K562 (cell line): ENCODE data around the gene GALNT12. TPM values are rescaled to one million over a fixed set of nuclear protein-coding genes. Genes with fewer than 3 reads are reported as not detected.
A peak's percentile ranks its signal among the peaks of the same experiment; 100 is the strongest.

Source experiments
- ATAC-seq: fragments of 200-7000 bp; cut with Tn5 transposase; 3 replicates; pipeline ENCODE4 v1.9.1; 2020; ENCODE audit warnings: moderate library complexity
- BruUV-seq: library from RNA; stranded (reverse); fragments of 400-500 nt; replicated peaks from 2 replicates; lab custom pipeline; 2021; lab: Mats Ljungman, UMichigan
- CTCF ChIA-PET: fragments of 300-600 bp; formaldehyde crosslinking; extraction: SDS; loops from one replicate; lab custom pipeline; 2021; ENCODE audit warnings: low intra/inter-chr PET ratio; lab: Yijun Ruan, JAX
- POLR2A ChIA-PET: fragments of 300-600, 350-650 bp; sonication (Branson Sonifier 250); formaldehyde crosslinking; extraction: SDS; loops from one replicate; lab custom pipeline; 2021; ENCODE audit warnings: antibody characterized with exemption, inconsistent platforms; lab: Yijun Ruan, JAX
- DNase-seq, 4 experiments: peaks; one replicate each; pipeline versions ENCODE4 v3.0.0 to v3.0.0-alpha.2; 2011 to 2018; ENCODE audit warnings: low spot score in 3 of 4, mixed read lengths in 3 of 4; ENCODE audit errors: extremely low read depth in 1 of 4
- FAIRE-seq: peaks from 2 replicates; lab custom pipeline; 2011; peaks lifted over from hg19 to GRCh38; lab: Jason Lieb, UNC
- H2AFZ ChIP-seq: 2 replicates; pipeline ENCODE4 v1.6.0; 2011; ENCODE audit warnings: low read depth, low read length, control low read depth, inconsistent platforms
- H3K27ac ChIP-seq: fragments of 200-600 bp; 3 replicates; pipeline ENCODE4 v1.8.0; 2011; ENCODE audit warnings: low read depth, mild to moderate bottlenecking, control low read depth, inconsistent platforms, low read length, moderate library complexity, mixed read lengths; ENCODE audit errors: extremely low read depth
- H3K27me3 ChIP-seq, 2 experiments: fragments of 300-600 bp in 1 of 2; 2 replicates in 1 of 2; 3 replicates in 1 of 2; pipeline versions ENCODE4 v1.6.0 to v1.8.0; 2011; ENCODE audit warnings: inconsistent platforms in 2 of 2, low read length in 2 of 2, mild to moderate bottlenecking in 1 of 2, mixed read lengths in 1 of 2, moderate library complexity in 1 of 2; ENCODE audit not compliant: control insufficient read depth in 2 of 2, insufficient read depth in 2 of 2
- H3K36me3 ChIP-seq: fragments of 300-600 bp; 3 replicates; pipeline ENCODE4 v1.8.0; 2011; ENCODE audit warnings: mild to moderate bottlenecking, low read length, inconsistent platforms; ENCODE audit not compliant: control insufficient read depth, insufficient read depth
- H3K4me1 ChIP-seq, 2 experiments: fragments of 200-600 bp in 1 of 2; replicated peaks in 1 of 2; 2 replicates in 1 of 2; 3 replicates in 1 of 2; pipeline versions ENCODE4 v1.5.1 to v1.8.0; 2011; ENCODE audit warnings: inconsistent platforms in 2 of 2, low read length in 2 of 2, mild to moderate bottlenecking in 1 of 2, mixed read lengths in 1 of 2, moderate library complexity in 1 of 2; ENCODE audit not compliant: control insufficient read depth in 2 of 2, insufficient read depth in 2 of 2
- H3K4me2 ChIP-seq: 2 replicates; pipeline ENCODE4 v1.6.1; 2011; ENCODE audit warnings: low read length, control low read depth, inconsistent platforms, mixed read lengths; ENCODE audit not compliant: insufficient read depth
- H3K4me3 ChIP-seq: fragments of 200-600 bp; sonication (generic), shearing (Covaris generic); 2 replicates; pipeline ENCODE4 v1.5.1; 2016; ENCODE audit warnings: control low read depth, inconsistent platforms
- H3K79me2 ChIP-seq: fragments of 200-600 bp; 3 replicates; pipeline ENCODE4 v1.8.0; 2011; ENCODE audit warnings: low read length, inconsistent platforms; ENCODE audit not compliant: control insufficient read depth, insufficient read depth
- H3K9ac ChIP-seq, 2 experiments: 2 replicates each; pipeline versions ENCODE4 v1.6.0 to v1.6.1; 2011; ENCODE audit warnings: low read depth in 2 of 2, low read length in 2 of 2, control low read depth in 1 of 2, inconsistent platforms in 1 of 2, mild to moderate bottlenecking in 1 of 2, mixed read lengths in 1 of 2; ENCODE audit not compliant: insufficient read depth in 1 of 2
- H3K9me1 ChIP-seq: one replicate; pipeline ENCODE4 v1.6.0; 2011; ENCODE audit warnings: inconsistent platforms, mild to moderate bottlenecking, low read length, moderate library complexity; ENCODE audit not compliant: control insufficient read depth, insufficient read depth
- H3K9me3 ChIP-seq: replicated peaks from 2 replicates; pipeline ENCODE4 v1.5.1; 2011; ENCODE audit warnings: low read depth, low read length, inconsistent platforms; ENCODE audit not compliant: control insufficient read depth, insufficient read depth
- H4K20me1 ChIP-seq: replicated peaks from 2 replicates; pipeline ENCODE4 v1.6.1; 2011; ENCODE audit warnings: low read length, inconsistent platforms, mixed read lengths; ENCODE audit not compliant: control insufficient read depth, insufficient read depth
- CTBP1 ChIP-seq: fragments of 450-650 bp; IDR thresholded peaks from 2 replicates; pipeline ENCODE4 v1.6.1; 2016; ENCODE audit warnings: borderline replicate concordance
- HES1 ChIP-seq: fragments of 450-650 bp; IDR thresholded peaks from 2 replicates; pipeline ENCODE4 v1.6.1; 2016; ENCODE audit warnings: low read depth, mild to moderate bottlenecking, moderate library complexity
- KDM1A ChIP-seq, 2 experiments: fragments of 450-650 bp; IDR thresholded peaks; 2 replicates each; pipeline ENCODE4 v1.6.1; 2016; ENCODE audit warnings: mild to moderate bottlenecking in 2 of 2
- NFIC ChIP-seq: fragments of 450-650 bp; IDR thresholded peaks from 2 replicates; pipeline ENCODE4 v1.6.1; 2017; ENCODE audit warnings: mild to moderate bottlenecking, inconsistent platforms
- RNF219 ChIP-seq: fragments of 250-450 bp; sonication (Bioruptor Pico); IDR thresholded peaks from 2 replicates; pipeline ENCODE4 v1.5.0; 2022; ENCODE audit warnings: mild to moderate bottlenecking
- TBP ChIP-seq: optimal IDR thresholded peaks from 2 replicates; pipeline ENCODE3; 2011; ENCODE audit warnings: low read depth, low read length, improper control_type of control experiment
- ZNF23 ChIP-seq: fragments of 250-450 bp; sonication (Bioruptor Pico); IDR thresholded peaks from 2 replicates; pipeline ENCODE4 v1.4.0; 2020; ENCODE audit warnings: mild to moderate bottlenecking
- WGBS: fragments of 100-300 bp; shearing (Covaris generic); methylation state at CpG from one replicate; pipeline ENCODE4 v1.1.6; 2016; ENCODE audit warnings: low coverage, mixed read lengths; ENCODE audit not compliant: insufficient coverage; ENCODE audit errors: missing lambda C conversion rate; 5-methylcytosine and 5-hydroxymethylcytosine counted together
- in situ Hi-C: fragments of 300-500 bp; cut with MboI; formaldehyde crosslinking; loops from 4 replicates; pipeline ENCODE4 v1.15.0; 2018; ENCODE audit warnings: inconsistent platforms, mixed read lengths
- intact Hi-C: fragments of 100-400 bp; cut with micrococcal nuclease; formaldehyde crosslinking; loops from 2 replicates; pipeline ENCODE4 v1.14.2; 2022
- polyA plus RNA-seq, 8 experiments: library from polyadenylated mRNA; depleted of rRNA in 4 of 8; stranded (reverse) in 5 of 8; unstranded in 3 of 8; fragments of >200 nt; fragmentation: Nextera tagmentation in 2 of 8; fragmentation: Illumina TruSeq in 1 of 8; extraction: Ambion mirVana in 2 of 8; extraction: Trizol in 1 of 8; gene quantifications; 2 replicates each; pipeline versions ENCODE4 v1.2.1 to v1.2.3, GENCODE V29; 2011 to 2014; ENCODE audit warnings: inconsistent platforms in 1 of 8, missing spikeins in 1 of 8
- total RNA-seq, 7 experiments: library from RNA; depleted of rRNA in 6 of 7; stranded (reverse); fragments of >200 nt in 6 of 7; fragmentation: Illumina TruSeq in 2 of 7; extraction: Trizol in 2 of 7; gene quantifications; 2 replicates each; pipeline versions ENCODE4 v1.2.1 to v1.2.3, GENCODE V29; 2011 to 2021; ENCODE audit warnings: low replicate concordance in 1 of 7

Gene GALNT12
- total and polyA plus RNA-seq, 9 of the 15 experiments (the other 6 are each of a cell fraction or from before 2014, with no cell fraction given) = 29.7 to 82.9 (median 44.2) TPM

- no peak overlapping the region for H3K27ac ChIP-seq
- ATAC-seq (no peak), FAIRE-seq (no peak), DNase-seq (no peak)
- no peak overlapping the region for H3K4me2 ChIP-seq
- 50% methylated on average over 2 of the region's 3 CpGs for WGBS
- TF ChIP-seq NFIC = peak; percentile 75
- TF ChIP-seq HES1 = no peak
- no peak for TF ChIP-seq KDM1A (IDR thresholded peaks at IDR 0.05)
- TF ChIP-seq ZNF23 (CRISPR knock-in tag) = no peak
- TF ChIP-seq TBP = no peak
- no peak for TF ChIP-seq RNF219 (CRISPR knock-in tag)
- no peak for TF ChIP-seq CTBP1
- in situ Hi-C loops = no loop called here
- ChIA-PET CTCF (no interaction called here), POLR2A (interaction anchor here (1.5 kb wide), 1 partner anchor 23 kb away, joined by 3 read pairs; no protein-coding TSS in a partner anchor)
- no peaks in the 10 kb centered on the region for H3K9me1 ChIP-seq
- no peaks in the 10 kb centered on the region for H3K79me2 ChIP-seq
- H3K4me1 ChIP-seq = peaks cover 0 to 34% of the 10 kb centered on the region in 2 experiments; a peak in 3 of 5 replicates
- no peaks in the 10 kb centered on the region for H3K36me3 ChIP-seq
- H3K9me3 ChIP-seq = peaks cover 4% of the 10 kb centered on the region; the same call in 1 of the 2 replicates
- H3K27me3 ChIP-seq = no peaks in the 10 kb centered on the region
- intact Hi-C loops = loop anchor here (5.0 kb wide), 1 partner anchor 207 kb away; no protein-coding TSS in a partner anchor
- no peaks in the 10 kb centered on the region for H4K20me1 ChIP-seq
- BruUV-seq = no TSS peak
- no peak overlapping the region for H3K9ac ChIP-seq
- no peak overlapping the region for H3K4me3 ChIP-seq
- no peak overlapping the region for H2AFZ ChIP-seq
Observed at GRCh38 chr9:98869866-98870265, 62.4 kb downstream of the GALNT12 start.
